AG09309 (cell line): ENCODE data around the gene EXOC4.

Source experiments
- DNase-seq: peaks from one replicate; pipeline ENCODE4 v3.0.0-alpha.2; 2010; ENCODE audit warnings: low read depth
- H3K4me3 ChIP-seq: 2 replicates; pipeline ENCODE4 v1.5.1; 2011; ENCODE audit warnings: mild to moderate bottlenecking, low read depth, low read length, moderate library complexity; ENCODE audit not compliant: control insufficient read depth
- TF ChIP-seq, protein P1 (sequence below): IDR thresholded peaks from 2 replicates; pipeline ENCODE4 v1.5.1; 2011; ENCODE audit warnings: mild to moderate bottlenecking, low read depth, low read length, inconsistent platforms; ENCODE audit not compliant: insufficient read depth, control insufficient read depth; ENCODE audit errors: missing control alignments

Gene EXOC4

DNA sequence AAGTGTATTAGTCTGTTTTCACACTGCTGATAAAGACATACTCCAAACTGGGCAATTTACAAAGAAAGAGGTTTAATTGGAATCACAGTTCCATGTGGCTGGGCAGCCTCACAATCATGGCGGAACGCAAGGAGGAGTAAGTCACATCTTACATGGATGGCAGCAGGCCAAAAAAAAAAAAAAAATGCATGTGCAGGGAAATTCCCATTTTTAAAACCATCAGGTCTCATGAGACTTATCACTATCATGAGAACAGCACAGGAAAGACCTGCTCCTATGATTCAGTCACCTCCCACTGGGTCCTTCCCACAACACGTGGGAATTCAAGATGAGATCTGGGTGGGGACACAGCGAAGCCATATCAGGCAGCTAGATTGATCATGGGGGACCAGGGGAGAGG, 136.8 kb downstream of the EXOC4 start:
- no peak for DNase-seq
- H3K4me3 ChIP-seq = no peak overlapping the region
- TF ChIP-seq, protein P1, sequence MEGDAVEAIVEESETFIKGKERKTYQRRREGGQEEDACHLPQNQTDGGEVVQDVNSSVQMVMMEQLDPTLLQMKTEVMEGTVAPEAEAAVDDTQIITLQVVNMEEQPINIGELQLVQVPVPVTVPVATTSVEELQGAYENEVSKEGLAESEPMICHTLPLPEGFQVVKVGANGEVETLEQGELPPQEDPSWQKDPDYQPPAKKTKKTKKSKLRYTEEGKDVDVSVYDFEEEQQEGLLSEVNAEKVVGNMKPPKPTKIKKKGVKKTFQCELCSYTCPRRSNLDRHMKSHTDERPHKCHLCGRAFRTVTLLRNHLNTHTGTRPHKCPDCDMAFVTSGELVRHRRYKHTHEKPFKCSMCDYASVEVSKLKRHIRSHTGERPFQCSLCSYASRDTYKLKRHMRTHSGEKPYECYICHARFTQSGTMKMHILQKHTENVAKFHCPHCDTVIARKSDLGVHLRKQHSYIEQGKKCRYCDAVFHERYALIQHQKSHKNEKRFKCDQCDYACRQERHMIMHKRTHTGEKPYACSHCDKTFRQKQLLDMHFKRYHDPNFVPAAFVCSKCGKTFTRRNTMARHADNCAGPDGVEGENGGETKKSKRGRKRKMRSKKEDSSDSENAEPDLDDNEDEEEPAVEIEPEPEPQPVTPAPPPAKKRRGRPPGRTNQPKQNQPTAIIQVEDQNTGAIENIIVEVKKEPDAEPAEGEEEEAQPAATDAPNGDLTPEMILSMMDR = no peak

DNA sequence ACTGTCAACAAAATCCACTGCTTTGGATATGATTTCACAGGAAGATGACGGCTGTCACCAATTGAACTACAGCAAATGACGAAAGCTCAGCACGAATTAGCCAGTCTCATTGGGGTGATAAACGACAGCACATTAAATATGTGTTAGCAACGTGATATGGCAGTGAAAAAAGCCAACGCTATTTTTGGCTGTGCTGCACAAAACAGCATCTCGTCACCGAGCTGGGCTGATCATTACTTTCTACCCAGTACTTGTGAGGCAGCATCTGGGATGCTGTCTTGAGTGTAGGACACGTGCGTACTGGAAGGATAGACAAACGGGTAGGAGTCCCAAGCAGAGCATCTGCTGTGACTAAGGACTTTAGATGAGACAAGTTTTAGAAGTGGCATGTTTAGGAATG, 138.3 kb downstream of the EXOC4 start:
- TF ChIP-seq, protein P1 = no peak
- DNase-seq = no peak
- no peak overlapping the region for H3K4me3 ChIP-seq

DNA sequence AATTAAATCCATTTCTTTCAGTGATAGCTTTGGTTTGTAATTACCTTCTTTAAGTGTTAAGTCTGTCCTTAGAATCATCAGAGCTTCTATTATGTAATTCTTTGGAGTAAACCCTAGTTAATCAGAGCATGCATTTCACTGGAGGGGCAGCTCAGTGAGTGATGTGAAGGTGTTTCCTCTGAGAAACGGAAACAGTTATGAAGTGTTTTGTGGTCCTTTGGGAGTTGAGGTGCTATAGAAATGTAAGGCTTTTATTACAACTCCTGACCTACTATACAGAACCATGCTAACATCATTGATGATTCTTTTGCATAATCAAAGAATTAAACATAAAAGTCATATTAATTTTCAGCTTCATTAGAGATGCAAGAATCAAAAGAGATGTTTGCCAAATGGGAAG, 141.5 kb downstream of the EXOC4 start:
- TF ChIP-seq, protein P1 = no peak
- no peak overlapping the region for H3K4me3 ChIP-seq
- DNase-seq = no peak

GRCh38 chr7:133395551-133395950, 142.7 kb downstream of the EXOC4 start:
- DNase-seq = no peak
- TF ChIP-seq, protein P1 = no peak
- H3K4me3 ChIP-seq = no peak overlapping the region

DNA sequence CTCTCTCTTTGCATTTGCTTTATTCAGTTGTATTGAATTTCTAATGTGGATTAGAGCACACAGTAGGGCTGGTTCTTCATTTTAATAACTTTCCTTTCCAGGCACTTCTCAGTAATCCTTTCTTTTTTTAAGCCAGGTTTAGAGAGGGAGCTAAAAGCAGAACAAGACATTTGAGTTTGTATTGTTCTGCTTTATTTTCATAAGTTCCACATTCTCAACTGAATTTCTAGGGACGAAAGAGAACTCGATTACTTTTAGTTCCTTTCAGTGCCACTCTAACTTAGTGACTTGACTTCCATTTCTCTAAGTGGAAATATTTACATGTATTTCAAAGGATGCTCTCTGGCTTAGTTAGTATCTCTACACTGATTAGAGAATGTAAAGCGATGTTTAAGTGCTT, 145.6 kb downstream of the EXOC4 start:
- DNase-seq = no peak
- TF ChIP-seq, protein P1 = no peak
- H3K4me3 ChIP-seq = no peak overlapping the region

- DNase-seq = no peak
- no peak overlapping the region for H3K4me3 ChIP-seq
- TF ChIP-seq, protein P1 = no peak
Measured at GRCh38 chr7:133401225-133401624, 148.3 kb downstream of the EXOC4 start.

GRCh38 chr7:133408212-133408611, 155.3 kb downstream of the EXOC4 start:
- H3K4me3 ChIP-seq = no peak overlapping the region
- no peak for DNase-seq
- TF ChIP-seq, protein P1 = no peak
